MCF 10A (cell line): ENCODE measurements around the gene FGF6. TPM values are rescaled to one million over a fixed set of nuclear protein-coding genes. Genes with fewer than 3 reads are reported as not detected.

Experiments used
- BruUV-seq: library from RNA; stranded (reverse); fragments of 400-500 nt; replicated peaks from 2 replicates; lab custom pipeline; 2021; lab: Mats Ljungman, UMichigan
- CTCF ChIA-PET: fragments of 300-600 bp; sonication (Branson Sonifier 250); formaldehyde crosslinking; extraction: SDS; loops from one replicate; lab custom pipeline; 2021; ENCODE audit warnings: antibody characterized with exemption, inconsistent platforms; lab: Yijun Ruan, JAX
- POLR2A ChIA-PET: fragments of 300-600, 350-650 bp; sonication (Branson Sonifier 250); formaldehyde crosslinking; extraction: SDS; loops from one replicate; lab custom pipeline; 2020; ENCODE audit warnings: antibody characterized with exemption, inconsistent platforms; lab: Yijun Ruan, JAX
- DNase-seq: peaks from one replicate; pipeline ENCODE4 v3.0.0-alpha.2; 2018; ENCODE audit not compliant: unreplicated experiment
- H3K27ac Mint-ChIP-seq: one replicate; pipeline ENCODE4 v1.8.0; 2022; ENCODE audit warnings: mild to moderate bottlenecking, low read depth, mixed read lengths; ENCODE audit not compliant: unreplicated experiment
- H3K27me3 Mint-ChIP-seq: one replicate; pipeline ENCODE4 v1.8.0; 2022; ENCODE audit warnings: mixed read lengths; ENCODE audit not compliant: insufficient read depth, unreplicated experiment
- H3K36me3 Mint-ChIP-seq: one replicate; pipeline ENCODE4 v1.8.0; 2022; ENCODE audit warnings: mild to moderate bottlenecking, moderate library complexity, mixed read lengths; ENCODE audit not compliant: insufficient read depth, unreplicated experiment
- H3K4me1 Mint-ChIP-seq: one replicate; pipeline ENCODE4 v1.8.0; 2022; ENCODE audit warnings: mixed read lengths; ENCODE audit not compliant: insufficient read depth, unreplicated experiment
- H3K4me3 Mint-ChIP-seq: one replicate; pipeline ENCODE4 v1.8.0; 2022; ENCODE audit warnings: mild to moderate bottlenecking, moderate library complexity, mixed read lengths; ENCODE audit not compliant: unreplicated experiment
- H3K9me3 Mint-ChIP-seq: one replicate; pipeline ENCODE4 v1.8.0; 2022; ENCODE audit warnings: mixed read lengths; ENCODE audit not compliant: unreplicated experiment
- CTCF ChIP-seq: fragments of 200-600 bp; IDR thresholded peaks from one replicate; pipeline ENCODE4 v1.8.0; 2022; ENCODE audit warnings: antibody characterized with exemption, mild to moderate bottlenecking; ENCODE audit not compliant: unreplicated experiment
- intact Hi-C: fragments of 100-400 bp; cut with micrococcal nuclease; formaldehyde crosslinking; loops from 2 replicates; pipeline ENCODE4 v1.14.1; 2022
- total RNA-seq: library from RNA; stranded (reverse); gene quantifications from 2 replicates; pipeline ENCODE4 v1.2.3, GENCODE V29; 2022

FGF6 gene
- total RNA-seq, 1 experiment from 2014 or later, result not detected

- ChIA-PET POLR2A (no interaction called here), CTCF (interaction anchor here (0.7 to 0.9 kb wide), 3 partner anchors 30 to 729 kb away, joined by 4 read pairs; no protein-coding TSS in a partner anchor)
- no TSS peak for BruUV-seq
- H3K27me3 Mint-ChIP-seq, result no peaks in the 10 kb centered on the region
- no peak overlapping the region for H3K4me3 Mint-ChIP-seq
- no peak for TF ChIP-seq CTCF
- no peak for DNase-seq
- no peak overlapping the region for H3K27ac Mint-ChIP-seq
- no peaks in the 10 kb centered on the region for H3K9me3 Mint-ChIP-seq
- peaks cover 18% of the 10 kb centered on the region for H3K4me1 Mint-ChIP-seq
- intact Hi-C loops, result no loop called here
- H3K36me3 Mint-ChIP-seq, result no peaks in the 10 kb centered on the region
Measured at GRCh38 chr12:4450551-4451112, 5.0 kb upstream of the FGF6 start.

DNA sequence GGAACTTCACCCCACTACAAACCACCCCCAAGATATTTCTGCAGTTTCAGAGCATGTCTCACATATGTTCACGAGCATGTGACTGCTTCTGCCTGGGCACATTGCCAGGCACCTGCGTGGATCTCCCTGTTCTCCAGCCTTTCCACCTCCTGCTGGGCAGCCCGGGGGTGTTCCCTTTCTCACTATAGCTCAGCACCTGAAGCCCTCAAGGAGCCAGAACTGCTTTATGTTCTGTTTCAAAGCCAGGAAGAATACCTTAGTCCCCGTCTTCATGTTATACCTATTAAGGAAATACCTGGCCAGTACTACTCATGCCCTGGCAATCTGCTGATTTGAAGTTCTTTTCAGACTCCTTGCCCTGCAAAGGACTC lies 4.2 kb upstream of the FGF6 start:
- DNase-seq, result peak; percentile 68
- ChIA-PET POLR2A (interaction anchor here (0.9 to 1.0 kb wide), 2 partner anchors 44 to 199 kb away, joined by 3 to 5 read pairs; partner anchors contain the start of genes AKAP3 and NDUFA9), CTCF (interaction anchor here (0.6 to 0.9 kb wide), 5 partner anchors 29 to 1579 kb away, joined by 3 to 5 read pairs (median 4); no protein-coding TSS in a partner anchor)
- peaks cover 18% of the 10 kb centered on the region for H3K4me1 Mint-ChIP-seq
- no peak overlapping the region for H3K4me3 Mint-ChIP-seq
- no peaks in the 10 kb centered on the region for H3K9me3 Mint-ChIP-seq
- intact Hi-C loops, result no loop called here
- TF ChIP-seq CTCF, result no peak
- BruUV-seq, result no TSS peak
- no peaks in the 10 kb centered on the region for H3K36me3 Mint-ChIP-seq
- H3K27ac Mint-ChIP-seq, result no peak overlapping the region
- no peaks in the 10 kb centered on the region for H3K27me3 Mint-ChIP-seq

DNA sequence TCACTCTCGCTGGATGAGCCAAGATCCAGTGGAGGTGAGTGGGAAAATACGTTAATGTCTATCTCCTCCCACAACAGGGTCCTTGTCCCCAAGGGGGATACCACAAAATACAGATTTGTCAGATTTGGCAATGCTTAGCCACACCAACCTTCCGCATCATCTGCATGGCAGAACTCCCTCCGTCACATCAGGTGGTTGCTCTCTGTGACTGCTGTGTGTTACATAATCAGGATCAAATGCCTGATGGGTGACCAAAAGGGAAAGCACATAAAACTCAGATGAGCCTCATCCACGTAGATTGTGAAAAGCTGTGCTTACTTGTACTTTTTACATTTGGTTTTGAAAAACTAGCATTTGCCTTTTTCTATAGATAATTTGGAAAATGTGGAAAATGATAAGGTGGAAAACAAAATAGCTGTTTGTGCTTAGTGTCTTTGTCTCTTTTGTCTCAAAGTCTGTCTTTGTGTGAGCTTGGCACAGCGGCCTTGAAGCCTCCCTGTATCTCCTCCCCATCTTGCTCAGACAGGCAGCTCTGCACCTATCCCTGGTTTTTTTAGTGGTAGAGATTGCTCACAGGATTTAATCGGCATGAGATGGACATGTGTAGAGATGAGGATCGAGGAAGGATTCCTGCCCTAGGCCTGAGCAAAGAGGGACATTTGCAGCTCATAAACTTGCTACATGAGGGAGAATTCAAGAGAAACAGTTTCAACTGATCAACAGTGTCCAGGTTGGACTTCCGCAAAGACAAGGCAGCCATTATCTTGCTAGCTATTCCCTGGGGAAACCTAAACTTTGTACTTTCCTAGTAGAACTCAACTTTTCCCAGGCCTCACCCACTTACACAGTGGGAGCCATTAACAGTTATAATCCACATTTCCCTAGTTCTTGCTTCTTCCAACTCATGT lies 3.6 kb upstream of the FGF6 start:
- Mint-ChIP-seq H3K27me3 (no peaks in the 10 kb centered on the region), H3K9me3 (no peaks in the 10 kb centered on the region), H3K27ac (no peak overlapping the region), H3K4me1 (peaks cover 18% of the 10 kb centered on the region), H3K4me3 (no peak overlapping the region), H3K36me3 (no peaks in the 10 kb centered on the region)
- BruUV-seq, result no TSS peak
- TF ChIP-seq CTCF, result no peak
- intact Hi-C loops, result no loop called here
- ChIA-PET POLR2A (interaction anchor here (0.9 to 1.0 kb wide), 2 partner anchors 45 to 200 kb away, joined by 3 to 5 read pairs; partner anchors contain the start of genes AKAP3 and NDUFA9), CTCF (interaction anchor here (0.6 to 0.8 kb wide), 5 partner anchors 29 to 1580 kb away, joined by 3 to 5 read pairs (median 3); no protein-coding TSS in a partner anchor)
- DNase-seq, result peak; percentile 9

GRCh38 chr12:4448371-4448940 lies 2.8 kb upstream of the FGF6 start:
- TF ChIP-seq CTCF, result no peak
- intact Hi-C loops, result no loop called here

More at GRCh38 chr12:4448371-4448940, 2.8 kb upstream of the FGF6 start:
- ChIA-PET CTCF (interaction anchor here (0.7 kb wide), 2 partner anchors 36 to 79 kb away, joined by 3 to 4 read pairs; no protein-coding TSS in a partner anchor), POLR2A (no interaction called here)
- no peak overlapping the region for H3K4me3 Mint-ChIP-seq
- peaks cover 18% of the 10 kb centered on the region for H3K4me1 Mint-ChIP-seq
- H3K36me3 Mint-ChIP-seq, result no peaks in the 10 kb centered on the region
- H3K9me3 Mint-ChIP-seq, result no peaks in the 10 kb centered on the region
- no peak overlapping the region for H3K27ac Mint-ChIP-seq
- BruUV-seq, result no TSS peak
- no peaks in the 10 kb centered on the region for H3K27me3 Mint-ChIP-seq
- no peak for DNase-seq
